Colonic mucosa (tissue), 4 donors: ENCODE data around the gene TEAD3. TPM values are rescaled to one million over a fixed set of nuclear protein-coding genes. Genes with fewer than 3 reads are reported as not detected.

Experiments used
- DNase-seq: peaks from one replicate; pipeline ENCODE4 v3.0.0-alpha.2; 2020
- H3K27ac ChIP-seq: fragments of 200-600 bp; one replicate; pipeline ENCODE4 v1.8.0; 2021
- H3K27me3 ChIP-seq: fragments of 200-600 bp; one replicate; pipeline ENCODE4 v1.8.0; 2021
- H3K36me3 ChIP-seq: fragments of 200-600 bp; one replicate; pipeline ENCODE4 v1.8.0; 2021
- H3K4me1 ChIP-seq: fragments of 200-600 bp; one replicate; pipeline ENCODE4 v1.8.0; 2021; ENCODE audit warnings: mild to moderate bottlenecking
- H3K4me3 ChIP-seq: fragments of 200-600 bp; one replicate; pipeline ENCODE4 v1.8.0; 2021
- H3K9ac ChIP-seq, 2 donors: one replicate each; pipeline ENCODE4 v1.7.0; 2013; ENCODE audit warnings: control low read depth in 2 of 2, low read depth in 2 of 2, low read length in 2 of 2
- H3K9me3 ChIP-seq: fragments of 200-600 bp; one replicate; pipeline ENCODE4 v1.8.0; 2021
- intact Hi-C: fragments of 100-400 bp; cut with DNase I; formaldehyde crosslinking; loops from one replicate; pipeline ENCODE4 v1.14.1; 2022
- total RNA-seq, 2 donors: library from RNA; stranded (reverse); fragmentation: NEBNext Ultra II Directional in 1 of 2; extraction: Animal tissue kit (Norgen Biotek cat#: 25700) in 1 of 2; gene quantifications; one replicate each; pipeline ENCODE4 v1.2.1, GENCODE V29; 2021
- TF ChIP-seq, protein P1 (sequence below): fragments of 200-600 bp; IDR thresholded peaks from one replicate; pipeline ENCODE4 v1.8.0; 2022; ENCODE audit warnings: antibody characterized with exemption, mild to moderate bottlenecking
- donor health status: healthy.
- donor health status: DM: no; HTN: no; CAD: no.
- donor health status: DM: no; HTN: no; CAD: no.

The TEAD3 gene
- total RNA-seq, 2 donors from 2014 or later: 24.5 to 38.4 TPM

DNA sequence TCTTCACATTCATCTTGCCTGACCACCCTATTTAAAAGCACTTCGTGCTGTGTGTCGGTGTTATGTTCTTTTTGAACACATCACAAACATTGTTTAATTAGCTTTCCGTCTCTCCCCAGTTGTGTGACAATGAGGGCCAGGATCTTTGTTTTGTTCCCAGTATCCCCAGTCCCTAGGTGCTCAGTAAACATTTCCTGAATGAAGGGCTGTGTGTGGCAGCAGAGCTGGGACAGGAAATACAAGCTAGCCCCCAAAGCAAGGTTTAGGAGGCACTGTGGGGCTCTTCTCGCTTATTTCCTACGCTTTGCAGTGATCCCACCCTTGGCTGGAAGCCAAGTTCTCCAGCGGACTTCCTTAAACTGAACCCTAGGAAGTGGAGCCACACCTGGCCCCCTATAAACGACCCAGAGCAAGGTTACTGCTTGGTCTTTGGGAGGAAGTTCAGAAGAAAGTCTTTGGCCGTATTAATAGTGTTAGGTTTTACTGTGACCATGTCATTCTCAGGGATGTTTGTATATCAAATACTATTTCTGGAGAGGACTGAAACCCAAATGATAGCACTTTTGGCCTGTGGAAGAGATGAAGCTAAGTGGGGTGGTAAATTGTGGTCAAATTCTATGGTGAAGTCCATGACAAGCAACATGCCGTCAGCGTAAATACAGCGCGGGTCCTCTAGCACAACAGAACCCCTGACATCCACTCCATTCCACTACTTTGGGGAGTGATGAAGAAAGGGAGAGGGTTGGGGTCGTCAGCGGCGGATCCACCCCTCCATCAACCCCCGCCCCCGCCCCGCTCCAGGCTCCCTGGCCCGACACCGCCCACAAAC lies 45.3 kb downstream of the TEAD3 start:
- H3K27ac ChIP-seq: no peak overlapping the region
- no peaks in the 10 kb centered on the region for H3K27me3 ChIP-seq
- peak overlapping the region; percentile 74 for H3K4me3 ChIP-seq
- no peaks in the 10 kb centered on the region for H3K36me3 ChIP-seq
- peaks cover 6% of the 10 kb centered on the region for H3K4me1 ChIP-seq
- TF ChIP-seq, protein P1, sequence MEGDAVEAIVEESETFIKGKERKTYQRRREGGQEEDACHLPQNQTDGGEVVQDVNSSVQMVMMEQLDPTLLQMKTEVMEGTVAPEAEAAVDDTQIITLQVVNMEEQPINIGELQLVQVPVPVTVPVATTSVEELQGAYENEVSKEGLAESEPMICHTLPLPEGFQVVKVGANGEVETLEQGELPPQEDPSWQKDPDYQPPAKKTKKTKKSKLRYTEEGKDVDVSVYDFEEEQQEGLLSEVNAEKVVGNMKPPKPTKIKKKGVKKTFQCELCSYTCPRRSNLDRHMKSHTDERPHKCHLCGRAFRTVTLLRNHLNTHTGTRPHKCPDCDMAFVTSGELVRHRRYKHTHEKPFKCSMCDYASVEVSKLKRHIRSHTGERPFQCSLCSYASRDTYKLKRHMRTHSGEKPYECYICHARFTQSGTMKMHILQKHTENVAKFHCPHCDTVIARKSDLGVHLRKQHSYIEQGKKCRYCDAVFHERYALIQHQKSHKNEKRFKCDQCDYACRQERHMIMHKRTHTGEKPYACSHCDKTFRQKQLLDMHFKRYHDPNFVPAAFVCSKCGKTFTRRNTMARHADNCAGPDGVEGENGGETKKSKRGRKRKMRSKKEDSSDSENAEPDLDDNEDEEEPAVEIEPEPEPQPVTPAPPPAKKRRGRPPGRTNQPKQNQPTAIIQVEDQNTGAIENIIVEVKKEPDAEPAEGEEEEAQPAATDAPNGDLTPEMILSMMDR: no peak
- H3K9me3 ChIP-seq: no peaks in the 10 kb centered on the region
- intact Hi-C loops: no loop called here
- H3K9ac ChIP-seq: no peak overlapping the region
- no peak for DNase-seq

DNA sequence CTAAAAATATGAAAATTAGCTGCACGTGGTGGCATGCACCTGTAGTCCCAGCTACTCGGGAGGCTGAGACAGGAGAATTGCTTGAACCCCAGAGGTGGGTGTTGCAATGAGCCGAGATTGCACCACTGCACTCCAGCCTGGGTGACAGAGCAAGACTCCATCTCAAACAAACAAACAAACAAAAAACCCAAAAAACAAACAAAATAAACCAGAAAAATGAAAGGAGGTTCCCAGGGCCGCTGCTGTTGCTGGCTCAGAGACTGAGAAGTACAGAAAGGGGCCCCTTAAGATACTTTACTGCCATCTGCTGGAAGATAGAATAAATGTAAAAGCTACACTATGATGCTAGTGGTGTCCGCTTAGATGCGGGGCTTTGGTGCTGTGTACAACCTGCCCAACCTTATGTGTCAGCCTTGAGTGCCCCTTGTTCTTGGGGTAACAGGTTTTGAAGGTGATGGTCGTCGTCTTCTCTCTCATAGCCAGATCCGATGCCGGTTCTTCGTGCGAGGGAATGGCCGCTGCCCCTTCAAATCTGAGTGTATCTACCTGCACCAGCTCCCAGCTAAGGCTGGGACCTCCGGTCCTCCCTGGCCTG lies 47.5 kb downstream of the TEAD3 start:
- no peaks in the 10 kb centered on the region for H3K9me3 ChIP-seq
- no peak overlapping the region for H3K9ac ChIP-seq
- TF ChIP-seq, protein P1: peak; percentile 66
- no peak overlapping the region for H3K4me3 ChIP-seq
- H3K27ac ChIP-seq: no peak overlapping the region
- no peak for DNase-seq
- peaks cover 6% of the 10 kb centered on the region for H3K4me1 ChIP-seq
- no peaks in the 10 kb centered on the region for H3K36me3 ChIP-seq
- intact Hi-C loops: loop anchor here (5.0 kb wide), 1 partner anchor 152 kb away; the partner anchor contains the start of gene DEF6
- no peaks in the 10 kb centered on the region for H3K27me3 ChIP-seq

DNA sequence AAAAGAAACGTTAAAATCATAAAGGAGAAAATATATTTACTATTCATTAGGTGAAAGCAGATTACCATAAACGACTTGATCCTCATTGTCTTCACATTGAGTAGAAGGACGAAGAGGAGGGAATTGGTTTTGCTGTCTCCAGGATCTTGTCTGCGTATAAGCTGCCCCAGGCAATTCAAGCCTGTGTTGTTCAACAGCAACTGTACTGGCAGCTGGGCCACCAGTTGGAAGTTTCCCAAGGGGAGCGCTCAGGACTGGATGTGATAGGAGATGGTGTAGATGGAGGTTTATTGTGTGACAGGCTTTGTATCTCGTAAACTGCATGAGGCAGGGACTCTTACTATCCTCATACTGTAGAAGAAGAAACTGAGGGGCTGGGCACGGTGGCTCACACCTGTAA lies 48.7 kb downstream of the TEAD3 start:
- Histone ChIP-seq H3K4me1 (peaks cover 6% of the 10 kb centered on the region), H3K36me3 (no peaks in the 10 kb centered on the region), H3K9me3 (no peaks in the 10 kb centered on the region), H3K27me3 (no peaks in the 10 kb centered on the region), H3K9ac (no peak overlapping the region), H3K4me3 (no peak overlapping the region), H3K27ac (no peak overlapping the region)
- DNase-seq: no peak
- TF ChIP-seq, protein P1: no peak
- intact Hi-C loops: loop anchor here (5.0 kb wide), 1 partner anchor 151 kb away; the partner anchor contains the start of gene DEF6

DNA sequence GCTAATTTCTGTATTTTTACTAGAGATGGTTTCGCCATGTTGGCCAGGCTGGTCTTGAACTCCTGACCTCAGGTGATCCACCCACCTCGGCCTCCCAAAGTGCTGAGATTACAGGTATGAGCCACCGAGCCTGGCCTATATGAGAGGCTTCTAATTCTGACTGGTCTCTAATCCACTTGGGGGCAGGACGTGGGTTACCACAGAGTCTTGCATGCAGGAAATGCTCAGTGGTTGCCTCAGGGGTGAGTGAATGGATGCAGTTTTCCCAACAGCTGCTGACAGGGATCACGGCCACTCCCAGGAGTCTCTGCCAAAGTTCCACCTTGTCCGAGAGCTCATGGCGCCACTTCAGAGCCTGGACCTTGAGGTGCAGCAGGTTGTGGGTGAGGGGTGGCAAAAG lies 51.2 kb downstream of the TEAD3 start:
- no peak for DNase-seq
- no peaks in the 10 kb centered on the region for H3K4me1 ChIP-seq
- no peak overlapping the region for H3K9ac ChIP-seq
- no peaks in the 10 kb centered on the region for H3K27me3 ChIP-seq
- TF ChIP-seq, protein P1: no peak
- no peak overlapping the region for H3K27ac ChIP-seq
- no peak overlapping the region for H3K4me3 ChIP-seq
- intact Hi-C loops: loop anchor here (5.0 kb wide), 1 partner anchor 148 kb away; the partner anchor contains the start of gene DEF6
- no peaks in the 10 kb centered on the region for H3K36me3 ChIP-seq
- H3K9me3 ChIP-seq: no peaks in the 10 kb centered on the region

DNA sequence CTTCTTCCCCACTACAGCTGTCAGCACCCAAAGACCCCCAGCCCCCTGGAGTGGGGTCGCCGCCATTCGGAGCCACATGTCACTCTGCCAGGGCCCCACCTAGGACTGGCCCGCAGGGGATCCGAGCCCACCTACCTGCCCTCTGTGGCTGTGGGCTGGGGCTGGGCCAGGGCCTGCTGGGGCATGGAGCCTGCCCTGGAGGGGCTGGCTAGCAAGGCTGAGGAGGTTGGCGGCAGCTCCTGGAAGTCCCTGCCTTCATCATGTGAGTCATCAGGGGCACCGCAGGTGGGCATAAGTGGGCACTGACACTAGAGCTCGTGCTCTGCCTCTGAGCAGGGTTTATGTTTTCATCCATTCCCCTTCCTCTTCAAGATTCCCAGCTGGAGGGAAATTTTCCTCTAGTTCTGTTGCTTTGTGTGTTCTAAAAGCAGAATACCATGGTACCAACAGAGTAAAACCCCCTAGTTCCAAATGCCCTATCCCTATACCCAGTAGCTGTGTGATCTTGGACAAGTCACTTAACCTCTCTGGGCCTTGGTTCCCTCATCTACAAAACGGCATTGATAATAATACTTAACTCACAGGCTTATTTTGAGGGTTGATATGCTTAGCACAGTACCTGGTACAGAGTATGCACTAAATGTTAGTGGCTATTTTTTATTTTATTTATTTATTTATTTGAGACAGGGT lies 53.4 kb downstream of the TEAD3 start:
- Histone ChIP-seq H3K27ac (no peak overlapping the region), H3K4me3 (no peak overlapping the region), H3K36me3 (no peaks in the 10 kb centered on the region), H3K27me3 (no peaks in the 10 kb centered on the region), H3K9me3 (no peaks in the 10 kb centered on the region), H3K4me1 (no peaks in the 10 kb centered on the region), H3K9ac (no peak overlapping the region)
- no peak for DNase-seq
- intact Hi-C loops: no loop called here
- TF ChIP-seq, protein P1: no peak
